ENCODE measurements around the gene KREMEN1. TPM values are rescaled to one million over a fixed set of nuclear protein-coding genes. Genes with fewer than 3 reads are reported as not detected.
A peak's percentile ranks its signal among the peaks of the same experiment; 100 is the strongest.

The KREMEN1 gene
- total RNA-seq, 1 donor from 2014 or later: 10.7 TPM

GRCh38 chr22:29156507-29156906 lies 83.7 kb downstream of the KREMEN1 start:
- TF ChIP-seq CTCF (IDR thresholded peaks at IDR 0.05): no peak
- H3K27ac ChIP-seq: no peak overlapping the region
- peak in 1 of 2 donors; percentile 40 for DNase-seq (ENCODE audit: low spot score in 2 of 2)
- H3K4me3 ChIP-seq: no peak overlapping the region
- H3K4me1 ChIP-seq: peaks cover 3 to 10% of the 10 kb centered on the region in 2 donors
- no peaks in the 10 kb centered on the region for H3K27me3 ChIP-seq
- no peaks in the 10 kb centered on the region for H3K9me3 ChIP-seq
- intact Hi-C loops (cut with DNase I): loop anchor here (5.0 kb wide), 1 partner anchor 91 kb away; no protein-coding TSS in a partner anchor
- H3K36me3 ChIP-seq: no peaks in the 10 kb centered on the region

GRCh38 chr22:29157759-29158535 lies 85.1 kb downstream of the KREMEN1 start:
- H3K9me3 ChIP-seq: no peaks in the 10 kb centered on the region
- DNase-seq (ENCODE audit: low spot score in 2 of 2): peak in 1 of 2 donors; percentile 49
- peaks cover 3 to 6% of the 10 kb centered on the region in 2 donors for H3K4me1 ChIP-seq
- no peak overlapping the region for H3K27ac ChIP-seq
- no peaks in the 10 kb centered on the region for H3K36me3 ChIP-seq
- no peaks in the 10 kb centered on the region for H3K27me3 ChIP-seq
- H3K4me3 ChIP-seq: no peak overlapping the region
- intact Hi-C loops (cut with DNase I): loop anchor here (5.0 kb wide), 1 partner anchor 89 kb away; no protein-coding TSS in a partner anchor
- TF ChIP-seq CTCF (IDR thresholded peaks at IDR 0.05): no peak

DNA sequence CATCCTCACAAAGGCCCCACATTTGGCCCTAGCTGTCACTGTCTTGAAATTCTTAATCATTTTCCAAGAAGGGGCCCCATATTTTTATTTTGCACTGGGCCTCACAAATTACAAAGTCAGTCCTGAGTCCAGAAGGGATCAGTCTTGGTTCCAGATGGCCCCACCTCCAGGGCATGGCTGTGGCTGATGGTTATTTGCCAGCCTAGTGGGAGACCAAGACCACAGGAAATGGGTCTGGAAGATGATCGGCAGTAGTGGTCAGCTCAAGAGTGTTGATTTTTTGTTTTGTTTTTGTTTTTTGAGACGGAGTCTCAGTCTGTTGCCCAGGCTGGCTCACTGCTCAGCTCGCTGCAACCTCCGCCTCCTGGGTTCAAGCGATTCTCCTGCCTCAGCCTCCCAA lies 85.7 kb downstream of the KREMEN1 start:
- TF ChIP-seq CTCF (IDR thresholded peaks at IDR 0.05): no peak
- no peaks in the 10 kb centered on the region for H3K36me3 ChIP-seq
- no peak overlapping the region for H3K27ac ChIP-seq
- no peak overlapping the region for H3K4me3 ChIP-seq
- DNase-seq (ENCODE audit: low spot score in 2 of 2): no peak
- no peaks in the 10 kb centered on the region for H3K27me3 ChIP-seq
- intact Hi-C loops (cut with DNase I): loop anchor here (5.0 kb wide), 1 partner anchor 89 kb away; no protein-coding TSS in a partner anchor
- H3K4me1 ChIP-seq: peaks cover 3 to 6% of the 10 kb centered on the region in 2 donors
- H3K9me3 ChIP-seq: no peaks in the 10 kb centered on the region

GRCh38 chr22:29163808-29164207 lies 91.0 kb downstream of the KREMEN1 start:
- Histone ChIP-seq H3K9me3 (no peaks in the 10 kb centered on the region), H3K4me3 (no peak overlapping the region), H3K27me3 (no peaks in the 10 kb centered on the region), H3K36me3 (no peaks in the 10 kb centered on the region), H3K4me1 (no peaks in the 10 kb centered on the region), H3K27ac (no peak overlapping the region)
- intact Hi-C loops (cut with DNase I): no loop called here
- DNase-seq (ENCODE audit: low spot score in 2 of 2): no peak
- no peak for TF ChIP-seq CTCF (IDR thresholded peaks at IDR 0.05)

- H3K9me3 ChIP-seq: no peaks in the 10 kb centered on the region
- no peak overlapping the region for H3K4me3 ChIP-seq
- TF ChIP-seq CTCF (IDR thresholded peaks at IDR 0.05): no peak
- DNase-seq (ENCODE audit: low spot score in 2 of 2): no peak
- intact Hi-C loops (cut with DNase I): no loop called here
- no peaks in the 10 kb centered on the region for H3K36me3 ChIP-seq
- H3K27ac ChIP-seq: no peak overlapping the region
- no peaks in the 10 kb centered on the region for H3K4me1 ChIP-seq
- H3K27me3 ChIP-seq: no peaks in the 10 kb centered on the region
Measured at GRCh38 chr22:29165321-29166060, 92.7 kb downstream of the KREMEN1 start.

Measured in ascending aorta (tissue), 2 donors.